ENCODE measurements around the gene JUND. TPM values are rescaled to one million over a fixed set of nuclear protein-coding genes. Genes with fewer than 3 reads are reported as not detected.

The JUND gene
- total and polyA plus RNA-seq, 2 of the 8 experiments (the other 6 are each of a cell fraction or from before 2014, with no cell fraction given) = 54.0 to 77.5 TPM

GRCh38 chr19:18230941-18231734, 50.3 kb downstream of the JUND start (continued):
- TF ChIP-seq ZNF274 (IDR thresholded peaks at IDR 0.05; ENCODE audit: borderline replicate concordance, extremely low read depth, low read length) = no peak
- no peak for TF ChIP-seq TAF1 (IDR thresholded peaks at IDR 0.05; ENCODE audit: low read depth, low read length)
- no peak for TF ChIP-seq TEAD4 (IDR thresholded peaks at IDR 0.05; ENCODE audit: low read depth, low read length)
- TF ChIP-seq, protein P1, sequence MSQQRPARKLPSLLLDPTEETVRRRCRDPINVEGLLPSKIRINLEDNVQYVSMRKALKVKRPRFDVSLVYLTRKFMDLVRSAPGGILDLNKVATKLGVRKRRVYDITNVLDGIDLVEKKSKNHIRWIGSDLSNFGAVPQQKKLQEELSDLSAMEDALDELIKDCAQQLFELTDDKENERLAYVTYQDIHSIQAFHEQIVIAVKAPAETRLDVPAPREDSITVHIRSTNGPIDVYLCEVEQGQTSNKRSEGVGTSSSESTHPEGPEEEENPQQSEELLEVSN (IDR thresholded peaks at IDR 0.05) = no peak
- no peak for TF ChIP-seq CEBPB (IDR thresholded peaks at IDR 0.05; ENCODE audit: low read depth, low read length)
- no peak for TF ChIP-seq KDM1A (IDR thresholded peaks at IDR 0.05; ENCODE audit: borderline replicate concordance, low read length)
- no peak for TF ChIP-seq MAFK (IDR thresholded peaks at IDR 0.05; ENCODE audit: low read depth, low read length)

Measured in H1 (cell line).